ENCODE measurements around the gene MYOG. TPM values are rescaled to one million over a fixed set of nuclear protein-coding genes. Genes with fewer than 3 reads are reported as not detected.

The MYOG gene
- total and polyA plus RNA-seq, 2 donors (not counting 1 experiment from before 2014, with no cell fraction given) = not detected

DNA sequence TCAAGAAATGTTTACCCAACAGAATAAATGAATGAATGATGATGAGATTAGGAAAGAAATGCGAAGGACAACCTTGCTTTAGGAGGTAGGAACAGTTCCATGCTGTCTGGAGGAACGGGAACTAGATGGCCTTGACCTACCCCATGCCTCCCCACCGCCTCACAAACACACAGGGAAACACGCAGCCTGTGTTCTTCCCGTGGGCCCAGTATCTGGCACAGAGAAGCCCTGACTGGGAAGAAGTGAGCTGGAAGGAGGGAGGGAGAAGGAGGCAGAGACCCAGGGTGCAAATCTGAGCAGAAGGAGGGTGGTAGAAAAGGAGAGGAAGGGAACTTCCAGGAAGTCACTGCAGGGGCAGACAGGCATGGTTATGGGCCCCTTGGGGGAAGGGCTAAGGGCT, 38.2 kb upstream of the MYOG start:
- Histone ChIP-seq H3K4me2 (ENCODE audit: extremely low read depth, insufficient read depth, low read length) (no peak overlapping the region), H2AFZ (ENCODE audit: low read length) (no peak overlapping the region), H3K27ac (ENCODE audit: insufficient read depth, low read length) (no peak overlapping the region), H3K27me3 (ENCODE audit: control insufficient read depth, insufficient read depth, low read length) (peaks cover 42% of the 10 kb centered on the region), H3K4me1 (ENCODE audit: control insufficient read depth, extremely low read depth, insufficient read depth, low read length) (peaks cover 4% of the 10 kb centered on the region), H4K20me1 (ENCODE audit: control insufficient read depth, extremely low read depth, insufficient read depth, low read length) (no peaks in the 10 kb centered on the region), H3K79me2 (ENCODE audit: control insufficient read depth, insufficient read depth, low read length) (no peaks in the 10 kb centered on the region), H3K9me3 (ENCODE audit: control insufficient read depth, insufficient read depth, low read depth, low read length) (no peaks in the 10 kb centered on the region), H3K9ac (ENCODE audit: insufficient read depth, low read length) (no peak overlapping the region), H3K36me3 (ENCODE audit: control insufficient read depth, insufficient read depth, low read length) (no peaks in the 10 kb centered on the region), H3K4me3 (replicated peaks in 1 of 4; ENCODE audit: control extremely low read depth in 1 of 4, insufficient read depth in 1 of 4, low read depth in 3 of 4, low read length in 4 of 4) (no peak overlapping the region)
- TF ChIP-seq, protein P1, sequence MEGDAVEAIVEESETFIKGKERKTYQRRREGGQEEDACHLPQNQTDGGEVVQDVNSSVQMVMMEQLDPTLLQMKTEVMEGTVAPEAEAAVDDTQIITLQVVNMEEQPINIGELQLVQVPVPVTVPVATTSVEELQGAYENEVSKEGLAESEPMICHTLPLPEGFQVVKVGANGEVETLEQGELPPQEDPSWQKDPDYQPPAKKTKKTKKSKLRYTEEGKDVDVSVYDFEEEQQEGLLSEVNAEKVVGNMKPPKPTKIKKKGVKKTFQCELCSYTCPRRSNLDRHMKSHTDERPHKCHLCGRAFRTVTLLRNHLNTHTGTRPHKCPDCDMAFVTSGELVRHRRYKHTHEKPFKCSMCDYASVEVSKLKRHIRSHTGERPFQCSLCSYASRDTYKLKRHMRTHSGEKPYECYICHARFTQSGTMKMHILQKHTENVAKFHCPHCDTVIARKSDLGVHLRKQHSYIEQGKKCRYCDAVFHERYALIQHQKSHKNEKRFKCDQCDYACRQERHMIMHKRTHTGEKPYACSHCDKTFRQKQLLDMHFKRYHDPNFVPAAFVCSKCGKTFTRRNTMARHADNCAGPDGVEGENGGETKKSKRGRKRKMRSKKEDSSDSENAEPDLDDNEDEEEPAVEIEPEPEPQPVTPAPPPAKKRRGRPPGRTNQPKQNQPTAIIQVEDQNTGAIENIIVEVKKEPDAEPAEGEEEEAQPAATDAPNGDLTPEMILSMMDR (conservative IDR thresholded peaks at IDR 0.05 in 1 of 2, IDR thresholded peaks at IDR 0.05 in 1 of 2; ENCODE audit: low read depth in 1 of 2, low read length in 2 of 2) = no peak
- TF ChIP-seq EZH2 (IDR thresholded peaks at IDR 0.05; ENCODE audit: low read length, missing control alignments) = no peak
- no peak for DNase-seq (ENCODE audit: low read depth in 2 of 2)

DNA sequence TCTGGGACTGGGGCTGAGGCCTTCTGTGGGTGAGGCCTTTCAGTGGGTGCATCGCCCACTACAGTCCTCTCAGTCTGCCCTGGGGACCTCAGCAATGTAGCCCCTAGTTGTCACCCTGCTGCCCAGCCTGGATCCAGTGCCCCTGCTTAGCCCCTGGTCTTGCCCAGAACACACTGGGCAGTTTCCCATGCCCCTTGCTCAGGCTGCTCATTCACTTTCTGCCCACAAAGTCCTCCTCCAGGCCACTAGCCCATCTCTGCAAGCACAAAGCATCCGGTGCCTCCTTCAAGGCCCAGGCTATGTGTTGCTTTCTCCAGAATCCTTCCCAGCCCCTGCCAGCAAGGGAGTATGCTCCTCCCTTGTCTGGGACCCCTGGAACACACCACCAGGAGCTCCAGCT, 36.3 kb upstream of the MYOG start:
- Histone ChIP-seq H3K79me2 (ENCODE audit: control insufficient read depth, insufficient read depth, low read length) (no peaks in the 10 kb centered on the region), H3K4me3 (replicated peaks in 1 of 4; ENCODE audit: control extremely low read depth in 1 of 4, insufficient read depth in 1 of 4, low read depth in 3 of 4, low read length in 4 of 4) (no peak overlapping the region), H3K9ac (ENCODE audit: insufficient read depth, low read length) (no peak overlapping the region), H2AFZ (ENCODE audit: low read length) (no peak overlapping the region), H3K27me3 (ENCODE audit: control insufficient read depth, insufficient read depth, low read length) (peaks cover 51% of the 10 kb centered on the region), H3K4me2 (ENCODE audit: extremely low read depth, insufficient read depth, low read length) (no peak overlapping the region), H3K9me3 (ENCODE audit: control insufficient read depth, insufficient read depth, low read depth, low read length) (no peaks in the 10 kb centered on the region), H3K36me3 (ENCODE audit: control insufficient read depth, insufficient read depth, low read length) (no peaks in the 10 kb centered on the region), H4K20me1 (ENCODE audit: control insufficient read depth, extremely low read depth, insufficient read depth, low read length) (no peaks in the 10 kb centered on the region), H3K4me1 (ENCODE audit: control insufficient read depth, extremely low read depth, insufficient read depth, low read length) (peaks cover 2% of the 10 kb centered on the region), H3K27ac (ENCODE audit: insufficient read depth, low read length) (no peak overlapping the region)
- no peak for DNase-seq (ENCODE audit: low read depth in 2 of 2)
- no peak for TF ChIP-seq EZH2 (IDR thresholded peaks at IDR 0.05; ENCODE audit: low read length, missing control alignments)
- TF ChIP-seq, protein P1 (conservative IDR thresholded peaks at IDR 0.05 in 1 of 2, IDR thresholded peaks at IDR 0.05 in 1 of 2; ENCODE audit: low read depth in 1 of 2, low read length in 2 of 2) = no peak

DNA sequence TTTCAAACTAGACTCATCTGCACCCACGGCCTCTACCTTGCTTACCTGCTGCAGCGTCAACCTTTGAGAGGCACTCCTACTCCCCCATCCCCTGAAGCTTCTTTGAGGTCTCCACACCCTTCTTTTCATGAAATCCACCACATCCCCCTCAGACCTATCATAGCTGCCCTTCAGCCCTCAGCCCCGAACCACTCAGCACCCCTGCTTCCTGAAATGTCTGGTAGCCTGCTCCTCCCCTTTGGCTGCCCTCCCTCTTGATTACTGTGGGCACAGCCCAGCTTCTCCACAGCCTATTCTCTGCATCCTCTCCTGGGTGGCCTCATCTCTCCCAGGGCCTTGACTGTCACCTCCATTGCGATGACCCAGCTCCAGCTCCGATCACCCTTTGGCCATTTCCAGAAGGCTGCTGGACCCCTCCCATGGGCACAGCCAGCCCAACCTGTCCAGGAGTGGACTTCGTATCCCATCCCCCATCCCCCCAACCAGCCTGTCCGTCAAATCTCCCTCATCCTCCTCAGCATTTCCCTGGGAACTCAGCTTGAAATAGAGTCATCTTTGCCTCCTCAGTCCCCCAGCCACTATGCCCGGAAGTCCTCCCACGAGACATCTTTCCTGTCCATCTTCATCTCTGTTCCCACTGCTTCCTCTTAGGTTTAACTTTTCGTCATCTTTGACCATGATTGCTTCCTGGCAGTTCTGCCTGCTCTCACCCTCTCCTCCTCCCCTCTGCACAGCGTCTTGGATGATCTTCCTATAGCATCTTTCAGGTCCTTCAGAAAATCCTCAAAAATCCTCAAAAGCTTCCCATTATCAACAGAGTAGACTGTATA, 35.6 kb upstream of the MYOG start:
- no peak overlapping the region for H3K4me2 ChIP-seq (ENCODE audit: extremely low read depth, insufficient read depth, low read length)
- no peaks in the 10 kb centered on the region for H4K20me1 ChIP-seq (ENCODE audit: control insufficient read depth, extremely low read depth, insufficient read depth, low read length)
- no peak overlapping the region for H3K4me3 ChIP-seq (replicated peaks in 1 of 4; ENCODE audit: control extremely low read depth in 1 of 4, insufficient read depth in 1 of 4, low read depth in 3 of 4, low read length in 4 of 4)
- H3K27ac ChIP-seq (ENCODE audit: insufficient read depth, low read length) = no peak overlapping the region
- H3K9me3 ChIP-seq (ENCODE audit: control insufficient read depth, insufficient read depth, low read depth, low read length) = no peaks in the 10 kb centered on the region
- no peak for DNase-seq (ENCODE audit: low read depth in 2 of 2)
- H3K4me1 ChIP-seq (ENCODE audit: control insufficient read depth, extremely low read depth, insufficient read depth, low read length) = no peaks in the 10 kb centered on the region
- H3K79me2 ChIP-seq (ENCODE audit: control insufficient read depth, insufficient read depth, low read length) = no peaks in the 10 kb centered on the region
- H3K9ac ChIP-seq (ENCODE audit: insufficient read depth, low read length) = no peak overlapping the region
- TF ChIP-seq, protein P1 (conservative IDR thresholded peaks at IDR 0.05 in 1 of 2, IDR thresholded peaks at IDR 0.05 in 1 of 2; ENCODE audit: low read depth in 1 of 2, low read length in 2 of 2) = no peak
- no peak for TF ChIP-seq EZH2 (IDR thresholded peaks at IDR 0.05; ENCODE audit: low read length, missing control alignments)
- no peak overlapping the region for H2AFZ ChIP-seq (ENCODE audit: low read length)
- H3K27me3 ChIP-seq (ENCODE audit: control insufficient read depth, insufficient read depth, low read length) = peaks cover 51% of the 10 kb centered on the region
- no peaks in the 10 kb centered on the region for H3K36me3 ChIP-seq (ENCODE audit: control insufficient read depth, insufficient read depth, low read length)
